GM23338 (cell line): ENCODE measurements around the gene ZNF333.
"Not testable (repeated sequence)": the region's sequence is repeated elsewhere in the genome, so short reads cannot be mapped to it uniquely, and the experiment has no call there.

Experiments used
- CTCF ChIP-seq, 2 experiments: fragments of 200-600 bp in 1 of 2; sonication (generic) in 1 of 2; conservative IDR thresholded peaks; 2 replicates each; pipeline versions ENCODE4 v1.5.1 to v1.6.1; 2016 to 2017; ENCODE audit warnings: antibody characterized with exemption in 2 of 2, low read depth in 2 of 2, mild to moderate bottlenecking in 2 of 2, moderate library complexity in 1 of 2
- EZH2 ChIP-seq: fragments of 200-600 bp; sonication (generic); IDR thresholded peaks from one replicate; pipeline ENCODE4 v1.8.0; 2017; ENCODE audit warnings: antibody characterized with exemption, mild to moderate bottlenecking, low read depth; ENCODE audit not compliant: unreplicated experiment
- POLR2AphosphoS5 ChIP-seq: IDR thresholded peaks from 2 replicates; pipeline ENCODE4 v1.6.1; 2016; ENCODE audit warnings: antibody characterized with exemption, low read depth

DNA sequence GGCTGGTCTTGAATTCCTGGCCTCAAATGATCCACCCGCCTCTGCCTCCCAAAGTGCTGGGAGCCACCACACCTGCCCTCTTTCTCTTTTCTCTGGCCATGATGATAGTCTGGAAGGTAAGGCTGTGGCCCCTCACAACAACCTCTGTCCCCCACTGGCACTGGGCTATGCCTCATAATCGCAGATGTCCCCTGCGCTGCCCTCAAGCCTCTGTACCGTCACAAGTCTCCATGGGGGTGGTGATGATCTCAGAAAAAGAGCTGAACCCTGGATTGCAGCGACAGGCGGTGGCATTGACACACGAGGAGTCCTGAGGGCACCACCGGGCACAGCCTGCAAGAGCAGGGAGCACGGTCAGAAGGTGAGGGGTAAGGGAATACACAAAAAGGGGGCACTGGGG, 83.9 kb downstream of the ZNF333 start:
- TF ChIP-seq POLR2AphosphoS5; CTCF (conservative IDR thresholded peaks at IDR 0.05; ENCODE audit: low read depth in 2 of 2); EZH2: not testable (repeated sequence)
